ENCODE data around the gene HEATR5B.
"Not testable (repeated sequence)": the region's sequence is repeated elsewhere in the genome, so short reads cannot be mapped to it uniquely, and the experiment has no call there.

The HEATR5B gene

GRCh38 chr2:36976065-36976464, 108.1 kb downstream of the HEATR5B start:
- DNase-seq, result no peak

- no peak for DNase-seq
These were observed 108.9 kb downstream of the HEATR5B start for GRCh38 chr2:36975306-36975705.

- no peak for DNase-seq
These were observed 110.9 kb downstream of the HEATR5B start for GRCh38 chr2:36973320-36973719.

- DNase-seq, result no peak
These were observed 112.2 kb downstream of the HEATR5B start for GRCh38 chr2:36971990-36972389.

- DNase-seq, result no peak
These were observed 116.8 kb downstream of the HEATR5B start for GRCh38 chr2:36967236-36967876.

GRCh38 chr2:36966370-36967235, 117.6 kb downstream of the HEATR5B start, which contains the start of gene STRN:
STRN (minus strand) TSS chr2:36966536; CDS start chr2:36966463, 73 bp downstream.
- peak; percentile 91 for DNase-seq

- DNase-seq, result peak; percentile 44
These were observed 118.3 kb downstream of the HEATR5B start for GRCh38 chr2:36965751-36966369.

- no peak for DNase-seq
These were observed 119.0 kb downstream of the HEATR5B start for GRCh38 chr2:36965206-36965605.

GRCh38 chr2:36964496-36965058, 119.6 kb downstream of the HEATR5B start:
- DNase-seq, result no peak

- no peak for DNase-seq
These were observed 120.4 kb downstream of the HEATR5B start for GRCh38 chr2:36963734-36964133.

- DNase-seq, result no peak
These were observed 121.1 kb downstream of the HEATR5B start for GRCh38 chr2:36963106-36963505.

- DNase-seq, result no peak
These were observed 123.4 kb downstream of the HEATR5B start for GRCh38 chr2:36960773-36961172.

- no peak for DNase-seq
These were observed 124.0 kb downstream of the HEATR5B start for GRCh38 chr2:36960005-36960675.

GRCh38 chr2:36954977-36955607, 129.1 kb downstream of the HEATR5B start:
- DNase-seq, result no peak

- no peak for DNase-seq
These were observed 131.4 kb downstream of the HEATR5B start for GRCh38 chr2:36952748-36953197.

- DNase-seq, result no peak
These were observed 132.6 kb downstream of the HEATR5B start for GRCh38 chr2:36951574-36951973.

- no peak for DNase-seq
These were observed 133.1 kb downstream of the HEATR5B start for GRCh38 chr2:36951027-36951518.

- DNase-seq, result no peak
These were observed 134.3 kb downstream of the HEATR5B start for GRCh38 chr2:36949845-36950244.

- not testable (repeated sequence) for DNase-seq
These were observed 138.9 kb downstream of the HEATR5B start for GRCh38 chr2:36945240-36945639.

- no peak for DNase-seq
These were observed 142.3 kb downstream of the HEATR5B start for GRCh38 chr2:36941867-36942266.

GRCh38 chr2:36936526-36936925, 147.6 kb downstream of the HEATR5B start:
- not testable (repeated sequence) for DNase-seq

GRCh38 chr2:36931688-36932087, 152.5 kb downstream of the HEATR5B start:
- DNase-seq, result not testable (repeated sequence)

Measured in 8988T (cell line).